ENCODE measurements around the gene HOXB3.

- TF ChIP-seq CTCF (conservative IDR thresholded peaks at IDR 0.05 in 1 of 2, IDR thresholded peaks at IDR 0.05 in 1 of 2; ENCODE audit: extremely low read depth in 1 of 2, insufficient read depth in 1 of 2, low read depth in 1 of 2, low read length in 2 of 2) (no peak), EZH2 (IDR thresholded peaks at IDR 0.05; ENCODE audit: borderline replicate concordance, low read length) (no peak)
These were observed 57.8 kb downstream of the HOXB3 start for GRCh38 chr17:48532261-48532660.

Data from mammary epithelial cell (primary cell).